ENCODE results near the gene NLRP2B. TPM values are rescaled to one million over a fixed set of nuclear protein-coding genes. Genes with fewer than 3 reads are reported as not detected.
"Not testable (repeated sequence)": the region's sequence is repeated elsewhere in the genome, so short reads cannot be mapped to it uniquely, and the experiment has no call there.

The NLRP2B gene
- polyA plus RNA-seq (ENCODE audit: insufficient read length) = not detected

DNA sequence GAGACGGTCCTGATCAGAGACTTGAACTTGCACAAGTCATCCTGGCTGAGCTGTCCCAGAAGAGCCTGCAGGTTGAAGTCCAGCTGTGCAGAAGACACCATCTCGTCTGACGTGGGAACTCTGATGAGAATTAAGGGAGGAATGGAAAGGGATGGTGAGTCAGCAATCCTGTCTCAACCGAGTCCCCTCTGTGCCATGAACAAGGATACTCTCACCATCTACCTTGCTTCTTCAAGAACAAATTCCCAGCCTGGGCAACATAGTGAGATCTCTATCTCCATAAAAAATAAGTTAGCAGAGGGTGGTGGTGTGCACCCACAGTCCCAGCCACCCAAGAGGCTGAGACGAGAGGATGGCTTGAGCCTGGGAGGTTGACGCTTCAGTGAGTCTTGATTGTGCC lies at the start of gene NLRP2B:
Gene NLRP2B (minus strand): TSS at position 101 of the 400 bp plus-strand sequence.
- DNase-seq = no peak

DNA sequence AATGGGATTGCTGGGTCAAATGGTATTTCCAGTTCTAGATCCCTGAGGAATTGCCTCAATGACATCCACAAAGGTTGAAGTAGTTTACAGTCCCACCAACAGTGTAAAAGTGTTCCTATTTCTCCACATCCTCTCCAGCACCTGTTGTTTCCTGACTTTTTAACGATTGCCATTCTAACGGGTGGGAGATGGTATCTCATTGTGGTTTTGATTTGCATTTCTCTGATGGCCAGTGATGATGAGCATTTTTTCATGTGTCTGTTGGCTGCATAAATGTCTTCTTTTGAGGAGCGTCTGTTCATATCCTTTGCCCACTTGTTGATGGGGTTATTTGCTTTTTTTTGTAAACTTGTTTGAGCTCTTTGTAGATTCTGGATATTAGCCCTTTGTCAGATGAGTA lies 45.9 kb upstream of the NLRP2B start:
- DNase-seq = not testable (repeated sequence)

GRCh38 chrX:57681341-57681740 lies 1.3 kb upstream of the NLRP2B start:
- no peak for DNase-seq

DNA sequence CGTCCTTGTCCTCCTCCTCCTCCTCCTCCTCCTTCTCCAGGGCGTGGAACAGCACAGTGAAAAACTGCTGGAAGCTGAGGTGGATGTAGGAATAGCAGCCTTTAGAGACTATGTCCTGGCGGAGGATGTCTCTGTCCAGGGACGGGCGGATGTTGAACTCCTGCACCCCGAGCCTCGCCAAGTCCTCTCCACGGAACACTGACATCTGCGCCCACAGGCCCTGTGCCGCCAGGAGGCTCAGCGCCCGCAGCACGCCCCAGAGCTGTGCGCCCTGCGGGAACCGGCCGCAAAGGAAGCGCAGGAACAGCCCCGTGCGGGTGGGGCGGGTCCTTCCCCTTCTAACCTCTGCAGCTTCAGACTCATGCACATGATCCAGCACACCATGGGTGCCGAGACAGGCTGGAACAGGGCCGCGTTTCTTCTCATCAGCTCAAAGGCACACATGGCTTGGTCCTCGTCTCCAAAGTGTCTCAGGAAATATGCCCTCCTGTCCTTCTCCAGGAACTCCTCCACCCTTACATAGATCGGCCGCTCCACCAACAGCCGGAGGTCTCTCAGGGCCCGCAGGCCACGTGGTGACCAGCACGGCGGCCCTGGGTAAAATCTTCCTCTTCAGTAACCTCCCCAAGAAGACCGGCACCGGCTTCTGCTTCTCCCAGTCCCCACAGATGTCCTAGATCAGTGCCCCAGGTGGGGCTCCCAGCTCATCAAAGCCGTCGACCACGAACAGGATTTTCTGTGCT lies 1.2 kb downstream of the NLRP2B start:
- no peak for DNase-seq

DNA sequence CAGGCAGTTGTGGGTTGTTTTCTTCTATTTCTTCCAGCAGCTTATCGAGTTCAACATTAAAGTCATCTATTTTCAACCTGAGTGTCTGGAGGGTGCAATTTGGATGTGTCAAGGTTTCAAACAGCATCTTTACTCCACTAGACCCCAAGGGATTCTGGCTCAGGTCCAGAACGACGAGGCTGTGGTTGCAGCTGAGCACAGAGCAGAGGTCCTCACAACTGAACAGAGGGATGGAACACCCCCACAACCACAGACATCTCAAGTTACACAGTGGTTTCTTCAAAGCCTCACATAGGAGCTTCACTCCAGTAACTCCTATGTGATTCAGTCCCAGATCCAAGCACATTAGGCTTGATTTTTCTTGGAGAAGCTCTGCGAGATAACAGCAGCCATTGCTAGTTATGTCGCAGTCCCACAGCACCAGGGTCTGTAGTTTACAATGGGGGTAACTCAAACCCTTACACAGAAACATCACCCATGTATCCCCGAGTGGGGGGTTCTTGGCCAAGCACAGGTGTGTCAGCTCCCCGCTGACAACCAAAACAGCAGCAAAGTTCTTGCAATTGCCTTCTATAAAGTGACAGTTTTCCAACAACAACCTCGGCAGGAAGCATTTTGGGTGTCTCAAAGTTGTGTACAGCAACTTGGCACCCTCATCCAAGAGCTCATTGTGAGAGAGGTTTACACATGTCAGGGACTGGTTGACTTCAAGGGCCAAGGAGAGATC lies 2.8 kb downstream of the NLRP2B start:
- no peak for DNase-seq

DNA sequence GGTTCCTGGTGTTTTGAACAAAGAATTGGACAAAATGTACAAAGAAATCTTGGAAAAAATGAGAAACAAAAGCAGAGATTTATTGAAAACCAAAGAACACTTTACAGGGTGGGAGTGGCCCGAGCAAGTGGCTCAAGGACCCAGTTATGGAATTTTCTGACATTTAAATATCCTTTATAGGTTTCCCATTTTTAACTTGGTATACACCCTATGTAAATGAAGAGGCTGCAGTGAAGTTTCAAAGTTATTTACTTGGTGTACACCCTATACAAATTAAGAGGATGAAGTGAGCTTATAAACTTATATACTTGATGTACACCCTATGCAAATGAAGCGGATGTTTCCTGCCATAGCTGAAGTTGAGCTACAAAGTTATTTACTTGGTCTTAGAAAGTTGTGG lies 4.7 kb downstream of the NLRP2B start:
- no peak for DNase-seq

- no peak for DNase-seq
Measured at GRCh38 chrX:57674861-57675260, 5.2 kb downstream of the NLRP2B start.

- no peak for DNase-seq
Measured at GRCh38 chrX:57669961-57670360, 10.1 kb downstream of the NLRP2B start.

GRCh38 chrX:57667010-57667409 lies 13.1 kb downstream of the NLRP2B start:
- no peak for DNase-seq

DNA sequence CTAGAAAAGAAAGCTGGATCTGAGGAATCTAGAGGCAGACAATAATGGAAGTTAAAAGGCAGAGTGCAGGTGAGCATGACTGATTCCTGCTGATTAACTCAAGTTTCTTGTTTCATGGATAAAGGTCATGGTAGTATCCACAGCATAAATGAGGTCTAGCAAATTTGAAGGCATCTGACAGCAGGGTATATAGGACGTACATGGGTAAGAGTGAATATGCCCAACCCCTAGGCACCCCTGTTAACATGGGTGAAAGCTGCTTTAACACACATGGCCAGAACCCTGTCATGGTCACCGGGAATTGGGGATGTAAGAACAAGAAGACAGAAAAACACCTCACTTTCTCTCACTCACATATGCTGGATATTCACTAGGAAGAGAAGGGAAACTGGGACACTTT lies 25.0 kb downstream of the NLRP2B start:
- DNase-seq = no peak

- DNase-seq = no peak
Measured at GRCh38 chrX:57652705-57653104, 27.4 kb downstream of the NLRP2B start.

- DNase-seq = no peak
Measured at GRCh38 chrX:57651169-57651919, 28.7 kb downstream of the NLRP2B start.

GRCh38 chrX:57647020-57647419 lies 33.0 kb downstream of the NLRP2B start:
- DNase-seq = no peak

GRCh38 chrX:57643698-57644097 lies 36.4 kb downstream of the NLRP2B start:
- no peak for DNase-seq

GRCh38 chrX:57641338-57641737 lies 38.7 kb downstream of the NLRP2B start:
- DNase-seq = no peak

DNA sequence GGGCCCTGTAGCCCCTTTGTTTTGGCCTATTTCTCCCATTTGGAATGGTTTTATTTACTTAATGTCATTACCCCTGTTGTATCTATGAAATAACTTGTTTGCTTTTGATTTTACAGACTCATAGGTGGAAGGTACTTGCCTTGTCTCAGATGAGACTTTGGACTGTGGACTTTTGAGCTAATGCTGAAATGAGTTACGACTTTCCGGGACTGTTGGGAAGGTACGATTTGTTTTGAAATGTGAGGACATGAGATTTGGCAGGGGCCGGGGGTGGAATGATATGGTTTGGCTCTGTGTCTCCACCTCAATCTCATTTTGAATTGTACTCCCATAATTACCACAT lies 39.4 kb downstream of the NLRP2B start:
- no peak for DNase-seq

- not testable (repeated sequence) for DNase-seq
Measured at GRCh38 chrX:57629438-57629837, 50.6 kb downstream of the NLRP2B start.

Other genes starting within 250 kb of the NLRP2B start
- gene ZXDB, start 88.2 kb downstream of the NLRP2B start, polyA plus RNA-seq (ENCODE audit: insufficient read length) = 5.3 TPM
- gene ZXDA, start 230.2 kb upstream of the NLRP2B start, polyA plus RNA-seq (ENCODE audit: insufficient read length) = 3.1 TPM

Data from hindlimb muscle (tissue), 1 donor.